Heart right ventricle (tissue), 16 donors: ENCODE measurements around the gene PSMA7. TPM values are rescaled to one million over a fixed set of nuclear protein-coding genes. Genes with fewer than 3 reads are reported as not detected.
A peak's percentile ranks its signal among the peaks of the same experiment; 100 is the strongest.

Source experiments
- ATAC-seq, 8 donors: fragments of 200-7000 bp; cut with Tn5 transposase; one replicate each; pipeline ENCODE4 v1.9.1; 2020; ENCODE audit warnings: mild to moderate bottlenecking in 8 of 8, moderate library complexity in 8 of 8, moderate number of reproducible peaks in 1 of 8
- DNase-seq, 2 donors: peaks; one replicate each; pipeline ENCODE4 v3.0.0-alpha.2; 2020
- H3K27ac ChIP-seq, 10 donors: fragments of 200-600 bp; sonication (generic) in 2 of 10; one replicate each; pipeline versions ENCODE4 v1.5.0 to v1.8.0; 2020 to 2022; ENCODE audit warnings: mild to moderate bottlenecking in 3 of 10
- H3K27me3 ChIP-seq, 7 donors: fragments of 200-600 bp; one replicate each; pipeline ENCODE4 v1.8.0; 2021 to 2022; ENCODE audit warnings: mild to moderate bottlenecking in 2 of 7
- H3K36me3 ChIP-seq, 9 donors: fragments of 200-600 bp; sonication (generic) in 1 of 9; one replicate each; pipeline versions ENCODE4 v1.5.0 to v1.8.0; 2020 to 2022; ENCODE audit warnings: mild to moderate bottlenecking in 2 of 9
- H3K4me1 ChIP-seq, 9 donors: fragments of 200-600 bp; sonication (generic) in 1 of 9; one replicate each; pipeline versions ENCODE4 v1.5.0 to v1.8.0; 2020 to 2022; ENCODE audit warnings: mild to moderate bottlenecking in 4 of 9
- H3K4me3 ChIP-seq, 10 donors: fragments of 200-600 bp; sonication (generic) in 2 of 10; one replicate each; pipeline versions ENCODE4 v1.5.0 to v1.8.0; 2020 to 2022; ENCODE audit warnings: mild to moderate bottlenecking in 7 of 10, moderate library complexity in 2 of 10
- H3K9me3 ChIP-seq, 11 donors: fragments of 200-600 bp in 10 of 11; sonication (generic) in 2 of 11; one replicate each; pipeline versions ENCODE4 v1.5.0 to v1.8.0; 2013 to 2022; ENCODE audit warnings: mild to moderate bottlenecking in 2 of 11, control low read depth in 1 of 11, moderate library complexity in 1 of 11
- WGBS, 2 donors: extraction: QIAGEN DNeasy Blood & Tissue Kit; methylation state at CpG; one replicate each; pipeline ENCODE4 v1.1.7; 2013; ENCODE audit warnings: inconsistent platforms in 1 of 2; 5-methylcytosine and 5-hydroxymethylcytosine counted together
- intact Hi-C, 10 donors: fragments of 100-400 bp; cut with DNase I; formaldehyde crosslinking; loops; one replicate each; pipeline versions ENCODE4 v1.11.1 to v1.14.2; 2022
- polyA plus RNA-seq, 2 donors: library from polyadenylated mRNA; stranded (reverse); fragments of 200-250 nt; gene quantifications; one replicate each; pipeline ENCODE4 v1.2.3, GENCODE V29; 2013
- total RNA-seq, 10 donors: library from RNA; stranded (reverse); fragmentation: NEBNext Ultra II Directional in 3 of 10; extraction: Animal tissue kit (Norgen Biotek cat#: 25700) in 3 of 10; gene quantifications; one replicate each; pipeline versions ENCODE4 v1.2.1 to v1.2.4, GENCODE V29; 2021 to 2023
- TF ChIP-seq, protein P1 (sequence below), 9 donors: fragments of 200-600 bp; sonication (generic) in 2 of 9; IDR thresholded peaks; one replicate each; pipeline versions ENCODE4 v1.5.0 to v1.8.0; 2021 to 2022; ENCODE audit warnings: antibody characterized with exemption in 9 of 9, mild to moderate bottlenecking in 5 of 9, moderate library complexity in 1 of 9
- donor health status: Arrhythmogenic right ventricular cardiomyopathy.
- donor health status: ischemic (EF 13 %, LVEDD 7.1; RV severe dilation, severe dysfunction).
- donor health status: healthy with polysubstance abuse.
- donor health status: DM: no; HTN: yes; CAD: no.
- donor health status: DM: no; HTN: no; CAD: no.
- donor health status: ischemic (EF 25% LVEDD 6.9; RV normal size, moderate dysfunction).
- donor health status: ischemic (EF 25% LVEDD 5.7; RV mildly dilated, moderate dysfunction).
- donor health status: healthy.
- donor health status: DM: yes; HTN: yes; CAD: no.
- donor health status: Ischemic cardiomyopathy.
- donor health status: ischemic (EF 35%, LVEDD 5.7; RV mildly dilated, moderate dysfunction).
- donor health status: nonischemic (EF 11% LVEDD 7.7; RV severe dilation, severe dysfunction).
- donor health status: DM: yes; HTN: yes; CAD: no.
- donor health status: PGD.
- donor health status: ischemic (EF 29% LVEDD 5.4; RV normal size, mild dysfunction).
- donor health status: nonischemic (EF 23%, LVEDD 6.1; RV moderate dilation, normal function).

The PSMA7 gene
- total and polyA plus RNA-seq, 12 donors = 143 to 567 (median 200) TPM

DNA sequence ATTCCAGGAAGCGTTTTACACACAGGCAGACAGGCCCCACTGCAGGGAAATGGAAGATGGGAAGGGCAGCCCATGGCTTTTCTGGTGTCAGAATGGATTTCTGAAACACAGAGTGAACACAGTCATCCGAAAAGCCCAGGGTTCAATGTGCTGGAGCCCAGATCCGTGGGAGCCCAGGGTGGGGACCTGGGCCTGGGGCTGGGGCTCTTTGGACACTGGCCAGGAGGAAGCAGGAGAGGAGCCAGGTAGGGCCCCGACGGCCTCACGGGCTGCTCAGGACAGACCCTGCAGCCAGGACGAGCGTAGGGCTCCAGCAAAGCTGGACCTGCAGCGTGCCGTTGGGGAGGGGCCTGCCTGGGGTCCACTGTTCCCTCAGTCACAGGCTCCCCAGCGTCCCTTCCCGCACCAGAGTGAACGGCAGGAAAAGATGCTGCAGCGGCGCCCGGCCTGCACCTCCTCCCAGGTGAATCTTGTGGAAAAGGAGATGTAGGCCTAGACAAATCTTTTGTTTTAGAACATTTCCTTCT is 45.2 kb downstream of the PSMA7 start:
- TF ChIP-seq, protein P1, sequence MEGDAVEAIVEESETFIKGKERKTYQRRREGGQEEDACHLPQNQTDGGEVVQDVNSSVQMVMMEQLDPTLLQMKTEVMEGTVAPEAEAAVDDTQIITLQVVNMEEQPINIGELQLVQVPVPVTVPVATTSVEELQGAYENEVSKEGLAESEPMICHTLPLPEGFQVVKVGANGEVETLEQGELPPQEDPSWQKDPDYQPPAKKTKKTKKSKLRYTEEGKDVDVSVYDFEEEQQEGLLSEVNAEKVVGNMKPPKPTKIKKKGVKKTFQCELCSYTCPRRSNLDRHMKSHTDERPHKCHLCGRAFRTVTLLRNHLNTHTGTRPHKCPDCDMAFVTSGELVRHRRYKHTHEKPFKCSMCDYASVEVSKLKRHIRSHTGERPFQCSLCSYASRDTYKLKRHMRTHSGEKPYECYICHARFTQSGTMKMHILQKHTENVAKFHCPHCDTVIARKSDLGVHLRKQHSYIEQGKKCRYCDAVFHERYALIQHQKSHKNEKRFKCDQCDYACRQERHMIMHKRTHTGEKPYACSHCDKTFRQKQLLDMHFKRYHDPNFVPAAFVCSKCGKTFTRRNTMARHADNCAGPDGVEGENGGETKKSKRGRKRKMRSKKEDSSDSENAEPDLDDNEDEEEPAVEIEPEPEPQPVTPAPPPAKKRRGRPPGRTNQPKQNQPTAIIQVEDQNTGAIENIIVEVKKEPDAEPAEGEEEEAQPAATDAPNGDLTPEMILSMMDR (IDR thresholded peaks at IDR 0.05) = no peak
- peaks cover 0 to 29% (median 2%) of the 10 kb centered on the region in 11 donors for H3K9me3 ChIP-seq
- WGBS, 2 donors = 74 to 78% methylated on average over 16 of the region's 16 CpGs
- intact Hi-C loops = no loop called here
- H3K27me3 ChIP-seq = peaks cover 0 to 8% (median 0%) of the 10 kb centered on the region in 7 donors
- DNase-seq (no peak), ATAC-seq (no peak)
- no peaks in the 10 kb centered on the region for H3K4me1 ChIP-seq
- H3K36me3 ChIP-seq = no peaks in the 10 kb centered on the region
- no peak overlapping the region for H3K27ac ChIP-seq
- no peak overlapping the region for H3K4me3 ChIP-seq

DNA sequence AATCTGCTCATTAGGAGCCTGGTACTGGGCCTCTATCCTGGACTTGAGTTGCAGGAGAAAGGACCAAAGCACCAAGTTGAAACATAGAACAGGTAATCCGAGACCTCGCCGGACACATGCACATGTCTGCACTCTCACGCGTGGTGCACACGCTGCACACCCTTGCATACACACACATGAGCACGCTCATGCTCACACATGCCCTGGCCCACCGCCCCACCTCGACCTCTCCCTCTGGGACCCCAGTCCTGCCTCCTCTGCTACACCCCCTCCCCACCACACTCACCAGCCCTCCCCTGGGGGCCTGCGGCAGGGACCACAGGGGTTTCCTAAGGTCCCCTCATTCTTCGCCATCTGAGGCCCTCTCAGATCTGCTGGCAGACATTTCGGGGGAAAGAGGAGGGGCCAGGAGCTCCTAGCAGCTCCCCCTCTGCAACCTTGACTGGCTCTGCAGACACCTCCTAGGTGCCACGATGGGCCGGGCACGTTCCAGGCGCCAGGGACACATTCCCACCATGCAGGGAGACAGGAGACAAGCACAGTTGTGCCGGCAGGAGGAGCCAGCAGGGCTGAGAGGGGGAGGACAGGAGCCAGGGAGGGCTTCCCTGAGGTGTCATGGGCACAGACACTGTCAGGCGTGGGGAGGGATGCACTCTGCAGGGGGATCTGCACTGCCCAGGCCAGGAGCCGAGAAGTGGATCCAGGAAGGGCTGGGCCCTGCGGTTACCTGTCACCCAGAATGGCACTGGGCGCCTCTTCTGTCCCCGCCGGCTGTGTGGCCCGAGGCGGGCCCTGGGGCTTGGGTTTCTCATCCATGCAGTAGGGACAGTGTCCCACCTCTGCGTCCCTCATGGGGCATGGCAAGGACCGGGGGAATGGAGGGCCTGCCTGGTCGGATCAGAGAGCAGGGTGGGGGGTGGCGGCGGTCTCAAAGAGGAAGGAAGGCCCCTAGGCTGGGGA is 46.5 kb downstream of the PSMA7 start:
- DNase-seq (no peak), ATAC-seq (no peak)
- H3K4me3 ChIP-seq = no peak overlapping the region
- H3K36me3 ChIP-seq = no peaks in the 10 kb centered on the region
- WGBS, 2 donors = 83 to 87% methylated on average over 29 to 30 of the region's 30 CpGs
- H3K9me3 ChIP-seq = peaks cover 0 to 20% (median 2%) of the 10 kb centered on the region in 11 donors
- H3K27ac ChIP-seq = no peak overlapping the region
- intact Hi-C loops = no loop called here
- TF ChIP-seq, protein P1 (IDR thresholded peaks at IDR 0.05) = no peak
- H3K4me1 ChIP-seq = no peaks in the 10 kb centered on the region
- peaks cover 0 to 7% (median 0%) of the 10 kb centered on the region in 7 donors for H3K27me3 ChIP-seq

DNA sequence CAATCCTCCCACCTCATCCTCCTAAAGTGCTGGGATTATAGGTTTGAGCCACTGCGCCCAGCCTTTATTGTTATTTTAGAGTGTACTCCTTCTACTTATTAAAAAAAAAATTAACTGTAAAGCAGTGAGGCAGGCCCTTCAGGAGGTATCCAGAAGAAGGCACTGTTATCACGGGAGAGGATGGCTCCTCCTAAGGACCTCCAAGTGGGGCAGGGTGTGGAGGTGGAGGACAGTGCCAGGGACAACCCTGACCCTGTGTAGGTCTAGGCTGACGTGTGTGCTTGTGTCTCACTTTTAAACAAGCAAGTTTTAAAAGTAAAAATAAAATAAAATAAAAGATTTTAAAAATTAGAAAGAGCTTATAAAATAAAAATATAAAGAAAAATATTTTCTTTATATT is 53.8 kb downstream of the PSMA7 start:
- Histone ChIP-seq H3K4me3 (no peak overlapping the region), H3K27me3 (peaks cover 0 to 17% (median 0%) of the 10 kb centered on the region in 7 donors), H3K4me1 (no peaks in the 10 kb centered on the region), H3K27ac (no peak overlapping the region), H3K36me3 (no peaks in the 10 kb centered on the region), H3K9me3 (no peaks in the 10 kb centered on the region)
- TF ChIP-seq, protein P1 (IDR thresholded peaks at IDR 0.05) = peak in 1 of 9 donors; percentile 22
- DNase-seq = no peak
- 40% methylated on average over 3 of the region's 3 CpGs for WGBS, 2 donors
- ATAC-seq = peak in 1 of 8 donors; percentile 61
- intact Hi-C loops = no loop called here

DNA sequence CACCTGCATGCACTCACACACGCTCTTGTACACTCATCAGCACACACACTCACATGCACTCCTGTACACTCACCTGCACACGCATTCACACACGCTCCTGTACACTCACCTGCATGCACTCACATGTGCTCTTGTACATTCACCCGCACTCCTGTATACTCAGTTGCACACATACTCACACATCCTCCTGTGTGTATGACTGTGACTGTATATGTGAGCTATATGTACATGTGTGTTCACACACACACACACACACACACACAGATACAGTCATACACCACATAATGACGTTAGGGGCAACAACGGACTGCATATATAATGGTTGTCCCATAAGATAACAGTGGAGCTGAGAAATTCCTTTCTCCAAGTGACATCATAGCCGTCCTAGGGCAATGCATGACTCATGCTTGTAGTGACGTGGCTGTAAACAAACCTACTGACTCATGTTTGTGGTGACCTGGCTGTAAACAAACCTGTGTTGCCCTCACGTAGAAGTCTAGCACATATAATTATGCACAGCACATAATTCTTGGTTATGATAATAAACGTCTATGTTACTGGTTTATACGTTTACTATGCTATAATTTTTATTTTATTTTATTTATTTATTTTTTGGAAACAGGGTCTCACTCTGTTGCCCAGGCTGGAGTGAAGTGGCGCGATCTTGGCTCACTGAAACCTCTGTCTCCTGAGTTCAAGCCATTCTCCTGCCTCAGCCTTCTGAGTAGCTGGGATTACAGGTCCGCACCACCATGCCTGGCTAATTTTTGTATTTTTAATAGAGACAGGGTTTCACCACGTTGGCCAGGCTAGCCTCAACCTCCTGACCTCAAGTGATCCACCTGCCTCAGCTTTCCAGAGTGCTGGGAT is 54.7 kb downstream of the PSMA7 start:
- no peak overlapping the region for H3K4me3 ChIP-seq
- H3K27ac ChIP-seq = no peak overlapping the region
- no peaks in the 10 kb centered on the region for H3K9me3 ChIP-seq
- intact Hi-C loops = no loop called here
- peaks cover 0 to 17% (median 0%) of the 10 kb centered on the region in 7 donors for H3K27me3 ChIP-seq
- DNase-seq (no peak), ATAC-seq (peak in 2 of 8 donors; percentile 31 to 35)
- TF ChIP-seq, protein P1 (IDR thresholded peaks at IDR 0.05) = no peak
- no peaks in the 10 kb centered on the region for H3K36me3 ChIP-seq
- WGBS, 2 donors = 62 to 67% methylated on average over 15 of the region's 15 CpGs
- H3K4me1 ChIP-seq = no peaks in the 10 kb centered on the region
